Activated CD4-positive, alpha-beta memory T cell treated with anti-CD3 and anti-CD28 coated beads, Interleukin-2, amount 10 ng/mL, durations not matched to agents 7 days and 5 days (primary cell): ENCODE measurements around the gene SLC35A4. TPM values are rescaled to one million over a fixed set of nuclear protein-coding genes. Genes with fewer than 3 reads are reported as not detected.
"Not testable (repeated sequence)": the region's sequence is repeated elsewhere in the genome, so short reads cannot be mapped to it uniquely, and the experiment has no call there.

Source experiments
- CTCF ChIA-PET: fragments of 350-600 bp; sonication (Branson Sonifier 250); formaldehyde crosslinking; loops from one replicate; lab custom pipeline; 2021; ENCODE audit warnings: antibody characterized with exemption, inconsistent platforms; lab: Charles Lee
- POLR2A ChIA-PET: fragments of 350-600 bp; sonication (Branson Sonifier 250); formaldehyde crosslinking; loops from one replicate; lab custom pipeline; 2021; ENCODE audit warnings: antibody characterized with exemption; lab: Charles Lee
- DNase-seq: peaks from one replicate; pipeline ENCODE4 v3.0.0-alpha.2; 2020
- H3K27ac Mint-ChIP-seq: one replicate; pipeline ENCODE4 v1.8.0; 2021; ENCODE audit warnings: mild to moderate bottlenecking, mixed read lengths
- H3K27me3 Mint-ChIP-seq: one replicate; pipeline ENCODE4 v1.8.0; 2021; ENCODE audit warnings: mixed read lengths
- H3K36me3 Mint-ChIP-seq: one replicate; pipeline ENCODE4 v1.8.0; 2021; ENCODE audit warnings: low read depth, mixed read lengths
- H3K4me1 Mint-ChIP-seq: one replicate; pipeline ENCODE4 v1.8.0; 2021; ENCODE audit warnings: mixed read lengths
- H3K4me3 Mint-ChIP-seq: one replicate; pipeline ENCODE4 v1.8.0; 2021; ENCODE audit warnings: mild to moderate bottlenecking, mixed read lengths
- H3K9me3 Mint-ChIP-seq: one replicate; pipeline ENCODE4 v1.8.0; 2021; ENCODE audit warnings: mixed read lengths
- total RNA-seq, 2 experiments: library from RNA; stranded (reverse); gene quantifications; one replicate each; pipeline ENCODE4 v1.2.3, GENCODE V29; 2021

SLC35A4 gene
- total RNA-seq, 2 experiments from 2014 or later: 78.9 to 82.1 TPM

DNA sequence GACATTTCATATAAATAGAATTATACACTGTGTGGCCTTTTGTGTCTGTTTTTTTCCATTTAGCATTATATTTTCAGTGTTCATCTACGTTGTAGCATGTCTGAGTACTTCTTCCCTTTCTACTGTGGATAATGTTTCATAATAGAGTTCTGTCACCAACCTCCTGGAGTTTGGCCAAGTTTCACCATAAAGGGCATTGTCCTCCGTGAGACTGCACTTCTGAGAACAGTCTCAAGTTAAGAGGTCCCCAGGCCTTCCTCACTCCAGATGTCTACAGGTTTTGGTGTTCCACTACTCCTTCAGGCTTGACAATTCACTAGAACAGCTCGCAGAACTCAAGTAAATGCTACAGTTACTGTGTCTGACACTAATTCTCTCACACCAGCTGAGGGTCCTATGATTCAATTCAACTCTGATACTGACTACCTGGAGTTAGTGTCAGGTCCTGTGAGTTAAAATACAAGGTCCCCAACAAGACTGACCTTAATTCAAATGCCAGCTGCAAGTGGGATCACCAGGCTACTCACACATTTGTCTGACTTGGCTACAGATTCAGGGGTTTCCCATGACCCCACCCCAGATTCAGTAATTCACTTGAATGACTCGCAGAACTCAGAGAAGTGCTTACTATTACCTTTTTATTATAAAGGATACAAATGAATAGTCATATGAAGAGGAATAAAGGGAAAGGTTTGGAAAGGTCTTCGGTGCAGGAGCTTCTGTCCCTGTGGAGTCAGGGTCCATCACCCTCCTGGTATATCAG, 31.1 kb downstream of the SLC35A4 start:
- H3K4me1 Mint-ChIP-seq: no peaks in the 10 kb centered on the region
- ChIA-PET POLR2A (no interaction called here), CTCF (no interaction called here)
- H3K27ac Mint-ChIP-seq: no peak overlapping the region
- peaks cover 7% of the 10 kb centered on the region for H3K27me3 Mint-ChIP-seq
- H3K9me3 Mint-ChIP-seq: no peaks in the 10 kb centered on the region
- no peak overlapping the region for H3K4me3 Mint-ChIP-seq
- no peaks in the 10 kb centered on the region for H3K36me3 Mint-ChIP-seq
- no peak for DNase-seq

DNA sequence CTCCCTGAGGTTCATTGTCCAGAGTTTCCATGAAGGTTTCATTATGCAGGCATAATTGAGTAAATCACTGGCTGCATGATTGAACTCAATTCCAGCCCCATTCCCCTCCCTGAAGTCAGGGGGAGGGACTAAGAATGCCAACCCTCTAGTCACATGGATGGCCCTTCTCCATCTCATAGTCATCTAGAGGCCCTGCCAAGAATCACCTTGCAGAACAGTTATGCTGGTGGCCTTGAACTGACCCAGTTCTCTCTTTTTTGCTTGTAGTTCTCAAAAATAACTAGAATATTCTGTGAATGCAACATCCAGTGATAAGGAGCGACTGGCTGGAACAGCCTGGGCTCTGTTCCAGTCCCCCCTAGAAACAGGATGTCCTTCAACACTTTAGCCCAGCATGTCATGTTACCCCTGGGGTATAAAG, 31.7 kb downstream of the SLC35A4 start:
- Mint-ChIP-seq H3K4me3 (no peak overlapping the region), H3K27ac (no peak overlapping the region), H3K27me3 (peaks cover 7% of the 10 kb centered on the region), H3K36me3 (no peaks in the 10 kb centered on the region), H3K9me3 (no peaks in the 10 kb centered on the region), H3K4me1 (no peaks in the 10 kb centered on the region)
- ChIA-PET CTCF (no interaction called here), POLR2A (no interaction called here)
- no peak for DNase-seq

DNA sequence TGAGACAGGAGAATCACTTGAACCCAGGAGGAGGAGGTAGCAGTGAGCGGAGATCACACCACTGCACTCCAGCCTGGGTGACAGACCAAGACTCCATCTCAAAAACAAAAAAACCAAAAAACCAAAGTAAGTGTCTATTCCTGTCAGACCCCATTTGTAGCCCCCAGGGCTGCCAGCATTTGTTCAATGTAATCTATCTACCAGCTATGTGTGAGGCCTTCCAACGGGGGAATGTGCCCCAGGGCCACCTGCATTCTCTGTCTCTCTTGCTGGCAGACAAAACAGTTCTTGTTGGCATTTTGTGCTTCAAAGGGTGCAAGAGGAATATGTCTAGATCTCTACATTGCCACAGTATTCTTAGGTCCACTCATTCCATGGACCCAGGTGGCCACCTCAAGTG, 34.2 kb downstream of the SLC35A4 start:
- no peak overlapping the region for H3K4me3 Mint-ChIP-seq
- H3K9me3 Mint-ChIP-seq: no peaks in the 10 kb centered on the region
- H3K27me3 Mint-ChIP-seq: peaks cover 7% of the 10 kb centered on the region
- H3K36me3 Mint-ChIP-seq: no peaks in the 10 kb centered on the region
- CTCF ChIA-PET: no interaction called here
- no peak for DNase-seq
- H3K4me1 Mint-ChIP-seq: no peaks in the 10 kb centered on the region
- POLR2A ChIA-PET: no interaction called here
- no peak overlapping the region for H3K27ac Mint-ChIP-seq

DNA sequence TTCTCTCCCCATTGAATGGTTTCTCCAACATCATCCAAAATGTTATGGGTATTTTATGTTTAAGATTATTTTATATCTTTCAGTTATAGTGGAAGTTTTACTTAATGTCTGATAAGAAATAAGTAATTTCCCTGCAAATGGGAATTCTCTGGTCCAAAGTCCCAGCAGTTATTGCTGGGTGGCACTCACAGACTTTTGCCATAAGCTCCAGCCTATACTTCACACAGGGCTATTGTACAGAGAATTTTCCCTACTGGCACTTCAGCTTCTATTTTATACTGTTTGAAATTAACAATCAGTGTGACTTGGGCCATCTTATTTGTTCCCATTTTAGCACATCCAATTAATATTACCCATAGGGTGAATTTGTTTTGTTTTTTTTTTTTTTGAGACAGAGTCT, 35.5 kb downstream of the SLC35A4 start:
- Mint-ChIP-seq H3K4me3 (no peak overlapping the region), H3K27me3 (peaks cover 8% of the 10 kb centered on the region), H3K36me3 (no peaks in the 10 kb centered on the region), H3K9me3 (no peaks in the 10 kb centered on the region), H3K4me1 (no peaks in the 10 kb centered on the region), H3K27ac (no peak overlapping the region)
- CTCF ChIA-PET: no interaction called here
- POLR2A ChIA-PET: interaction anchor here (0.7 kb wide), 1 partner anchor 42 kb away, joined by 3 read pairs; no protein-coding TSS in a partner anchor
- DNase-seq: no peak

DNA sequence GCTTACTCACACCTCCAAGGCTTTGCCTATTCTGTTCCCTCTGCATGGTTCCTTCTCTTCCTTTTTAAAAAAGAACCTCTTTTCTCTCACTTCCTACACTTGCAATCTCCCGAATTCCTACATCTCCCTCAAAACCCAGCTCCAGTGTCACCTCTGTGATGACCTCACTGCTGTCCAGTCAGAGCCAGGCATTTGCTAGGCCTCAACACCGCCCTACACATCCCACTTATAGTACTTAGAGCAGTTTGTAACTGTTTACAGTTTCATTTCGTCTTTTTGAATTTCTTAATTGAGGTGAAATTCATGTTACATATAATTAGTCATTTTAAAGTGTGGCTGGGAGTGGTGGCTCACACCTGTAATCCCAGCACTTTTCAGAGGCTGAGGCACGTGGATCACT, 37.5 kb downstream of the SLC35A4 start:
- Mint-ChIP-seq H3K27ac (no peak overlapping the region), H3K4me3 (no peak overlapping the region)

DNA sequence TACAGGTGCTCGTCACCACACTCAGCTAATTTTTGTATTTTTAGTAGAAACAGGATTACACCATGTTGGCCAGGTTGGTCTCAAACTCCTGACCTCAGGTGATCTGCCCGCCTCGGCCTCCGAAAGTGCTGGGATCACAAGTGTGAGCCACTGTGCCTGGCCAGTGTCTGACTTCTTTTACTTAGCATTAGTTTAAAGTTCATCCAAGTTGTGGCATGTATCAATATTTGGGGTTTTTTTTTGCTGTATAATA, 38.7 kb downstream of the SLC35A4 start:
- H3K27ac Mint-ChIP-seq, H3K4me1 Mint-ChIP-seq, H3K9me3 Mint-ChIP-seq, POLR2A ChIA-PET, H3K36me3 Mint-ChIP-seq, H3K27me3 Mint-ChIP-seq, CTCF ChIA-PET, H3K4me3 Mint-ChIP-seq, DNase-seq: not testable (repeated sequence)

More for the DNA sequence above, 37.5 kb downstream of the SLC35A4 start:
- no peak for DNase-seq
- no peaks in the 10 kb centered on the region for H3K9me3 Mint-ChIP-seq
- no peaks in the 10 kb centered on the region for H3K36me3 Mint-ChIP-seq
- POLR2A ChIA-PET: no interaction called here
- CTCF ChIA-PET: no interaction called here
- H3K4me1 Mint-ChIP-seq: no peaks in the 10 kb centered on the region
- H3K27me3 Mint-ChIP-seq: peaks cover 3% of the 10 kb centered on the region

DNA sequence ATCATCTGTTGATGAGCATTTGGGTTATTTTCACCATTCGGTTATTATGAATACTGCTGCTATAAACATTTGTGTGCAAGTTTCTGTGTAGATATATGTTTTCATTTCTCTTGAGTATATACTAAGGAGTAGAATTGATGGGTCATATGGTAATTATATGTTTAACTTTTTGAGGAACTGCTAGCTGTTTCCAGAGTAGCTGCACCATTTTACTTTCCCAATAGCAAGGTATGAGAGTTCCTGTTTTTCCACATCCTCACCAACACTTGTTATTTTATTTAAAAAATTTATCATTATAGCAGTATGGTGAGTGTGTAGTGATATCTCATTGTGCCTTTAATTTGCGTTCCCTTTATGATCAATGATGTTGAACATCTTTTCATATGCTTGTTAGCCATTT, 39.1 kb downstream of the SLC35A4 start:
- H3K4me3 Mint-ChIP-seq: no peak overlapping the region
- H3K4me1 Mint-ChIP-seq: no peaks in the 10 kb centered on the region
- no peak overlapping the region for H3K27ac Mint-ChIP-seq
- H3K9me3 Mint-ChIP-seq: no peaks in the 10 kb centered on the region
- POLR2A ChIA-PET: no interaction called here
- no peaks in the 10 kb centered on the region for H3K36me3 Mint-ChIP-seq
- no peak for DNase-seq
- CTCF ChIA-PET: no interaction called here
- H3K27me3 Mint-ChIP-seq: peaks cover 1% of the 10 kb centered on the region

DNA sequence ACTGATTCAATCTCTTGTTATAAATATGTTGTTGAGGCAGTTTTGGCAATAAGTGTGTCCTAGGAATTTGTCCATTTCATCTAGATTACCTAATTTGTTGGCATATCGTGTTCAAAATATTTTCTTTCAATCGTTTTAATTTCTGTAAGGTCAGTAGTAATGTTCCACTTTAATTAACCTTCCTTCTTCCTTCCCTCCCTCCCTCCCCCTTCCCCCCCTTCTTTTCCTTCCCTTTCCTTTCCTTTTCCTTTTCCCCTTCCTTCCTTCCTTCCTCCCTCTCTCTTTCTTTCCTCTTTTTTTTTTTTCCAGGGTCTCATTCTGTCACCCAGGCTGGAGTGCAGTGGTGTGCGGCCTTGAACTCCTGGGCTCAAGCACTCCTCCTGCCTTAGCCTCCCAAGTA, 41.3 kb downstream of the SLC35A4 start:
- POLR2A ChIA-PET: no interaction called here
- no peak overlapping the region for H3K4me3 Mint-ChIP-seq
- CTCF ChIA-PET: no interaction called here

DNA sequence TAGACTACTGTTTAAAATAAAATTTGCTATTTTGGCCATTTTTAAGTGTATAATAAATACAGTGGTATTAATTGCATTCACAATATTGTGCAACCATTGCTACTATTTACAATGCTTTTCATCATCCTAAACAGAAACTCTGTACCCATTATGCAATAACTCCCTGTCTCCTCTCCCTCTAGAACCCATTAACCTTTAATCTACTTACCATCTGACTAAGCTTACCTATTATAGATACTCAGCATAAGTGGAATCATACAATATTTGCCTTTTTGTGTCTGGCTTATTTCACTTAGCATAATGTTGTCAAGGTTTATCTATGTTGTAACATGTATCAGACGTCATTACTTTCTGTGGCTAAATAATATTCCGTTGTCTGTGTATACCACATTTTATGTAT, 42.4 kb downstream of the SLC35A4 start:
- no peak overlapping the region for H3K27ac Mint-ChIP-seq
- no peaks in the 10 kb centered on the region for H3K36me3 Mint-ChIP-seq
- CTCF ChIA-PET: interaction anchor here (0.6 kb wide), 1 partner anchor 543 kb away, joined by 3 read pairs; no protein-coding TSS in a partner anchor
- POLR2A ChIA-PET: no interaction called here
- no peak for DNase-seq
- H3K9me3 Mint-ChIP-seq: no peaks in the 10 kb centered on the region
- H3K27me3 Mint-ChIP-seq: peaks cover 1% of the 10 kb centered on the region
- no peak overlapping the region for H3K4me3 Mint-ChIP-seq
- H3K4me1 Mint-ChIP-seq: peaks cover 13% of the 10 kb centered on the region

More for the DNA sequence above, 41.3 kb downstream of the SLC35A4 start:
- no peak overlapping the region for H3K27ac Mint-ChIP-seq
- H3K9me3 Mint-ChIP-seq: no peaks in the 10 kb centered on the region
- peaks cover 1% of the 10 kb centered on the region for H3K27me3 Mint-ChIP-seq
- H3K36me3 Mint-ChIP-seq: no peaks in the 10 kb centered on the region
- DNase-seq: no peak
- H3K4me1 Mint-ChIP-seq: peaks cover 6% of the 10 kb centered on the region

DNA sequence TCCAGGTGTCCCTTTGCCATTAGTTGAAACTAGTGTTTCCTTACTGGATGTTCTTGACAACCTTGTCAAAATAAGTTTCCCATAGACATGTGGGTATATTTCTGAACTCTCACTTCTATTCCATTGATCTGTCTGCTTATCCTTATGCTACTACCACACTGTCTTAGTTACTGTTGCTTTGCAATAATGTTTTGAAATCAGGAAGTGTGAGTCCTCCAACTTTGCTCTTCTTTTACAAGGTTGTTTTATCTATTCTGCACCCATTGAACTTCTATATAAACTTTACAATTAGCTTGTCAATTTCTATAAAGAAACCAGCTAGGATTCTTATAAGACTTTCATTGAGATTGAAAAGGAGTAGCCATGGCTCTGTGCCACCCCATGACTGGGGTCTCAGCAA, 44.1 kb downstream of the SLC35A4 start:
- Mint-ChIP-seq H3K27ac (no peak overlapping the region), H3K27me3 (peaks cover 5% of the 10 kb centered on the region)
- POLR2A ChIA-PET: no interaction called here

DNA sequence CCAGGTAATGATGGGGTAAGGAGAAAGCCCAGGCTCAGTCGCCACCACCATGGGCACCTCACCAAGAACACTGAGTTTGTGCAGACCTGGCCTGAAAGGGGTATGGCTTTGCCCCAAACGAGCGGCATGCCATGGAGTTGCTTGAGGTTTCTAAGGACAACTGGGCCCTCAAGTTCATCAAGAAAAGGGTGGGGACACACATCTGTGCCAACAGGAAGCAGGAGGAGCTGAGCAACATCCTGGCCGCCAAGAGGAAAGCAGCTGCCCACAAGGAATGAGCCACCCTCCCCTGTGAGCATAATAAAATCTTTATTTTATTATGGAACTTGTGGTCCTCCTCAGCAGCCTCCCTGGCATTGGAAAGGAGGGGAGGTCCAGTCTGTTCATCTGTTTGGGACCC, 44.5 kb downstream of the SLC35A4 start:
- H3K9me3 Mint-ChIP-seq: peaks cover 3% of the 10 kb centered on the region
- ChIA-PET POLR2A (no interaction called here), CTCF (no interaction called here)
- no peak for DNase-seq
- peaks cover 18% of the 10 kb centered on the region for H3K4me1 Mint-ChIP-seq
- H3K27me3 Mint-ChIP-seq: peaks cover 5% of the 10 kb centered on the region
- no peak overlapping the region for H3K4me3 Mint-ChIP-seq
- no peak overlapping the region for H3K27ac Mint-ChIP-seq
- H3K36me3 Mint-ChIP-seq: no peaks in the 10 kb centered on the region

More for the DNA sequence above, 44.1 kb downstream of the SLC35A4 start:
- peaks cover 3% of the 10 kb centered on the region for H3K9me3 Mint-ChIP-seq
- CTCF ChIA-PET: no interaction called here
- peaks cover 18% of the 10 kb centered on the region for H3K4me1 Mint-ChIP-seq
- H3K4me3 Mint-ChIP-seq: no peak overlapping the region
- H3K36me3 Mint-ChIP-seq: no peaks in the 10 kb centered on the region
- DNase-seq: no peak

DNA sequence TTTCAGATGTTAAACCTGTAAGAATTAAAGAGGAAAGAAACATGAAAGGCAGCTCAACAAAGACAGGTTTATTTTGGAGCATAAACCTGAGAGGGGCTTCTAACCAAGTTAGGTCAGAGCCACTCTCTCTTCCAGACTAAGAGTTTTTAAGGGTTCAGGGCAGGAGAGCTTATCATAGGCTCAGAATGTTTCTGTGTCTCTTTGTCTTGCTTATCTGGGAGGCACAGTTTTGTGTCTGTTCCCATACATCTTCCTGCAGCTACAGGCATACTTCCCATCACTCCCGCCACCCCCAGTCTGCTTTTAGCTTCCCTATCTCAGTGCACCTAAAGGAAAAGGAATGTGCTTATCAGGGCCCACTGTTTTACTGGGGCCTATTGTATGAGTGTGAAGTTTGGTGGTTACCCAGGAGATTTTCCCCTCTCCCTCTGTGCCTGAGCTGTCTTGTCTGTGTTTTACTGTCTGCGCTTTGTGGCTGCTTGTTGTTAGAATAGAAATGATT, 46.4 kb downstream of the SLC35A4 start:
- Mint-ChIP-seq H3K36me3 (no peaks in the 10 kb centered on the region), H3K4me3 (no peak overlapping the region), H3K9me3 (peaks cover 3% of the 10 kb centered on the region), H3K27ac (no peak overlapping the region), H3K4me1 (peaks cover 18% of the 10 kb centered on the region), H3K27me3 (peaks cover 4% of the 10 kb centered on the region)
- ChIA-PET POLR2A (no interaction called here), CTCF (no interaction called here)
- no peak for DNase-seq
